Activated CD4-positive, alpha-beta T cell treated with anti-CD3 and anti-CD28 coated beads, Interleukin-2, amount 50 U/mL, for 16 hours (primary cell): ENCODE results near the gene SPAG16.
"Not testable (repeated sequence)": the region's sequence is repeated elsewhere in the genome, so short reads cannot be mapped to it uniquely, and the experiment has no call there.

ENCODE experiments used
- DNase-seq: peaks from one replicate; pipeline ENCODE4 v3.0.0-alpha.2; 2020

The SPAG16 gene

DNA sequence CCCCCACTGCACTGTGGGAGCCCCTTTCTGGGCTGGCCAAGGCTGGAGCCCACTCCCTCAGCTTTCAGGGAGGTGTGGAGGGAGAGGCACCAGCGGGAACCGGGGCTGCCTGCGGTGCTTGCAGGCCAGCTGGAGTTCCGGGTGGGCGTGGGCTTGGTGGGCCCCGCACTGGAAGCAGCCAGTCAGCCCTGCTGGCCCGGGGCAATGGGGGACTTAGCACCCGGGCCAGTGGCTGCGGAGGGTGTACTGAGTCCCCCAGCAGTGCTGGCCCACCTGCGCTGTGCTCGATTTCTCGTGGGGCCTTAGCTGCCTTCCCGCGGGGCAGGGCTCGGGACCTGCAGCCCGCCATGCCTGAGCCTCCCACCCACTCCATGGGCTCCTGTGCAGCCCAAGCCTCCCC lies 434.1 kb downstream of the SPAG16 start:
- DNase-seq = not testable (repeated sequence)

DNA sequence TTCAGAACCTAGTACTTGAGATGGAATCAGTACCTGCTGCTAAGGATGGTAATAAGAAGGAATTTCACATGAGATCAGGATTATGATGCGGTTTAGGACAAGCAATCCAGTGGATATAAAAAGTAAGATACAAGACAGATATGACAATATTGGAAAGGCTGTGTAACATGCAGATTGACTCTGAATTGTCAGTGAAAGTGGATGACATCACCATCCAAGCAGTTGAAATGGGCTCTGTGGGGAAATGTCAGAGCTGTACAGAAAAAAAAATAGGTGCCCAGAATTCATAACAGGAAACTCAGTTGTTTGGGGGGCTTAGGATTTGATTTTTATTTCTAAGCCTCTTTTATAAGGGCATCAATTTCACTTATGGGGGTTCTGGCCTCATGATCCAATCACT lies 438.3 kb downstream of the SPAG16 start:
- DNase-seq = no peak

DNA sequence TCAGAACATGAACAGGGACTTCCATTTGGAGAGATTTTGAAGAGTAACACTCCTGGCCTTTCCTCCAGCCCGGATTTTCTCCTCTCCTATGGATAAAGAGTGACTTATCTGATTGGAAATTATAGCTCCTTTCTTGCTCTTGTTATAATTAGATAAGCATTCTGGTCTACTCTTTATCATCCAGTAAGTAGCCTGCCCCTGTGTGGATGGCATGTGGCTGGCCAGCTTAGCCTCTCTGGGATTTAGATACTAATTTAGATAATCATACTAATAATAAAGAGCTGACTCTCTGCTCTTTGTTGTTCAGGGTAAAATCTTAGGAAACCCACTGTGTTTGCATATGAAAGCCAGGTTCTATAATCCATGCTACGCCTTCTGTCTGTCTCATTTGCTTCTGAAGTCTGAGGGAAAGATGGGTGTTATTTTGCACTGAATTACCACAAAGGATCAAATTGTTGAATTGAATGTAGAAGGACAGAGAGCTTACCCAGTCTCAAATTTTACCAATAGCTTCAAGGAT lies 438.8 kb downstream of the SPAG16 start:
- DNase-seq = no peak

GRCh38 chr2:213723707-213724106 lies 439.4 kb downstream of the SPAG16 start:
- no peak for DNase-seq

- DNase-seq = no peak
Observed at GRCh38 chr2:213726101-213726500, 441.8 kb downstream of the SPAG16 start.

- DNase-seq = no peak
Observed at GRCh38 chr2:213733893-213734292, 449.6 kb downstream of the SPAG16 start.

GRCh38 chr2:213740453-213740852 lies 456.2 kb downstream of the SPAG16 start:
- DNase-seq = no peak

DNA sequence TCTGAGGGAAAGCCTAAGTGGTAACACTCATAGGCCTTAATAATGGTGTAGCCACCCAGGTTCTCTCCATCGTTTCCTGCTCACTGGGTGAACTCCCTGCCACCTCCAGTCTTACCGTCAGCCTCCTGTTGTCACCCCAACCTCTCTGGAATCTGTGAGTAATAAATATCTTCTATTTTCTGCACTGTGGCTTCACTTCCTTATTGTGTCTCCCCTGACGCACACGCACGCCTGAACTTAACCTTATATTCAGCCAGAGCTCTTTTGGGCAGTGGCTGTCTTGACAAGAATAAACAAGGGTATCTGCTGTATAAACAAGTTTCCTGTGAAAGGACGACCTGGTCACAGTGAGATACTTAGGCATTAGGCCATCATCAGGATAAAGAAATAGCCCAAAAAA lies 467.2 kb downstream of the SPAG16 start:
- DNase-seq = no peak

- no peak for DNase-seq
Observed at GRCh38 chr2:213752575-213752974, 468.3 kb downstream of the SPAG16 start.

DNA sequence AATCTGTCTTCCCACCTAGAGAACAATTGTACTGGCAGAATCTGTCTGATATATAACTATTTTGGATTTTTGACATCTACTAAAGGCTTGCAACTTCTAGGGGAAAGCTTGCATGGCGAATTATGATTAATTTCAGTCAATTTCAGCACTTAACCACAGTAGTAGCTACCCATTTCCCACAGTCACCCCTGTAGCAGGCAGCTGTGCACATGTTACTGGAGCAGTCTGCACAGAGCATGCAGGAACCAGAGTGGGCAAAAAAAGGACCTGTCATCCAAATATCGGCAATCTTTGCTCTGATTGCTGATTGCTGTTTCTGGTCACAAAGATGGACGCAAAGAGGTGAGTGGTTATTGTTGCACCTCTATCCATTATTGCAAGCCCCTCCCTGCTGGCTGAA lies 473.3 kb downstream of the SPAG16 start:
- no peak for DNase-seq

DNA sequence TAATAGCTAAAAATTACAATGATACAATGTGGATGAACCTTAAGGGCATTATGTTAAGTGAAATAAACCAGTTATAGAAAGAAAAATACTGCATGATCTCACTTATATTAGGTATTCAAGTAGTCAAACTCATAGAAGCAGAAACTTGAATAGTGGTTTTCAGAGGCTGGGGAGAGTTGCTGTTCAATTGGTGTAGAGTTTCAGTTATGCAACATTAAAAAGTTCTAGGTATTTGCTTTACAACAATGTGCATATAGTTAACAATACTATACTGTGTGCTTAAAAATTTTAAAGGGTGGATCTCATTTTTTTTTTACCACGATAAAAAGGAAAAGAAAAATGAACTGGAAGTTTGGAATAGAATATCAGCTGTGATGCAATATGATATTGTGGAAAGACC lies 479.1 kb downstream of the SPAG16 start:
- no peak for DNase-seq

DNA sequence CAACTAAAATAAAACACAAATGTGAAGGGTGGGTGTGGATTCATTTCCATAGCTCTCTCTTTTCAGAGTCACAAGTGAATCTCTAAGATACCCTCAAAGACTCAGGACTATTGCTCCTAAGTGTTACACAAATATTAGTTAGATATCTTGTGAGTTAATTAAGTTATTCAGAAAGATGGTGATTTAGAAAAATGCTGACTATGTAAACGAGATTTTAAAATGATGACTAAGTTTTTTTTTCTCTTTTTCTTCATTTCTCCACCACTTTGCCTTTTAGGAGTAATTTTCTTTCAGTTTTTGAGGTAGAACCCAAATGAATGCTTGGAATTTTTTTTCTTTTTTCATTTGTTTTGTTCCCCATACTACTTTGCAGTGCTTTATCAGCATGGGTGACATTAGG lies 479.7 kb downstream of the SPAG16 start:
- no peak for DNase-seq

- DNase-seq = no peak
Observed at GRCh38 chr2:213764849-213765248, 480.6 kb downstream of the SPAG16 start.

GRCh38 chr2:213766062-213766461 lies 481.8 kb downstream of the SPAG16 start:
- DNase-seq = no peak

GRCh38 chr2:213766465-213766901 lies 482.2 kb downstream of the SPAG16 start:
- peak; percentile 2 for DNase-seq

DNA sequence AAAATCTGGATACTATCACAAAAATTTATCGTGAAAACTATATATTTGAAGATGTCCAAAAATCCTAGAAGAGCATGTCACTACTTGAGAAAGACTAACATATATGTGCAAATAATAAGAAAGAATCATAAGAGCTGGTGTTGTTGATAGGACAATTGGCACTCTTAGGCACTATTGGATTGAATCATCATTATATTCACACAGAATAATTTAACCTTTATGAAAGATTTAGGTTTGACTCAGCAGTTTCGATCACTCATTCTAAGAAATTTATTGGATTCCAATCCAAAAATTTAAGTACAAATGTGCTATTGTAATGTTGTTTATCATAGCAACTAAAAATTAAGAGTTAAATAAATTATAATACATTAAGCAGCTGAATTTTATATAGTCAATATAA lies 503.6 kb downstream of the SPAG16 start:
- peak; percentile 11 for DNase-seq

DNA sequence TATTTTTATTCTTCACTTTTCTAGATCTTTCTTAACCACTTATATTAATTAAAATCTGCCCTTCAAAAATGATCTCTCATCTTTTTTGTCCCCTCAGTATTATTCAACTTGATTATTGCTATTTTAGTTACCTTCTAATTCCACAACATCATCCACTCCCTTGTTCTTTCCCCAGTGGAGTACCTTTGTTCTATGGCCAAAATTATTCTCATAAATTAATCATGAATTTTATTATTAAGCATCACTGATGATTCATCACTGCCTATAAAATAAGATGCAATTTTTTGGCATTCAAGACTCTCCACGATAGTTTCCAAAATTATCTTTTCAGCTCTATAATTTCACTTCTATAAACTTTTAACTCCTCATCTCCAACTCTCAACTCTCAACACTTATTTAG lies 505.7 kb downstream of the SPAG16 start:
- no peak for DNase-seq

DNA sequence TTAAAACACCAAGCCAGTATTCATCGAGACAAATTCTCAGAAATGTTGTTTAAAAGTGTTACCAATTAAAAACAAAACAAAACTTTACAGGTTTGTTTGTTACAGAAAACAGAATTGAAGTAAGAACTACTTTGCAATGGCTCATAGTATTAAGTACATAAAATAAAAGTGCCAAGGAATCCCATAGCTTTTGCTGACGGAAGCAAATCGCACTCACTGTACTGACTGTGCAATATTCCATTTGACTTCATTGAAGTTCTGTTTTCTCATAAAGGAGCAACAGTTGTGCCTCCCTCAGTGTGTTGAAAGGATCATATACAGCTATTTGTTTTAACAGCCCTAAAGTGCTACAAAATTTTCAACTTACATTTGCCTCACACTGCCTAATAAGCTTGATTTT lies 507.8 kb downstream of the SPAG16 start:
- DNase-seq = no peak

- DNase-seq = no peak
Observed at GRCh38 chr2:213806125-213806726, 522.0 kb downstream of the SPAG16 start.

GRCh38 chr2:213816583-213816982 lies 532.3 kb downstream of the SPAG16 start:
- no peak for DNase-seq

GRCh38 chr2:213818436-213818835 lies 534.2 kb downstream of the SPAG16 start:
- DNase-seq = no peak

DNA sequence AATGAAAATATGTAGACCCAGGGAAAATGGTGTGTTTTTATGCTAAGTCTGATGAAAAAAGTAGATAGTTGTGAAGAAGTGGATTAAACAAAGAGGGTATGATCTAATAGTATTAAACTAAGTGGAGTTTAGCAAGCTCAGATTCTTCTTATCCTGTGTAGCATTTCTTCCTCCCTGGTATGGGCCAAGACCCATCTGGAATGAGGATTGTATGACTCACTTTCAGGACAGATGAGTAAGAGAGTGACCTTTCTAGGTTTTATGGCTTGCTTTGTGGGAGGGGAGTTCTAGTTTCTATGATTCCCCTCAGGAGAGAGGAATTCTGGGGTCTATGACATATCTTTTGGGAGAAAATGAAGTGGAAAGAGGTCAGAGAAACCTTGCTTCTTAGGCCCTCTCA lies 550.1 kb downstream of the SPAG16 start:
- DNase-seq = no peak

- DNase-seq = no peak
Observed at GRCh38 chr2:213834746-213835145, 550.5 kb downstream of the SPAG16 start.

- DNase-seq = no peak
Observed at GRCh38 chr2:213846856-213847255, 562.6 kb downstream of the SPAG16 start.

GRCh38 chr2:213847316-213847715 lies 563.1 kb downstream of the SPAG16 start:
- DNase-seq = no peak
